ENCODE results near the gene ACOX3.

DNA sequence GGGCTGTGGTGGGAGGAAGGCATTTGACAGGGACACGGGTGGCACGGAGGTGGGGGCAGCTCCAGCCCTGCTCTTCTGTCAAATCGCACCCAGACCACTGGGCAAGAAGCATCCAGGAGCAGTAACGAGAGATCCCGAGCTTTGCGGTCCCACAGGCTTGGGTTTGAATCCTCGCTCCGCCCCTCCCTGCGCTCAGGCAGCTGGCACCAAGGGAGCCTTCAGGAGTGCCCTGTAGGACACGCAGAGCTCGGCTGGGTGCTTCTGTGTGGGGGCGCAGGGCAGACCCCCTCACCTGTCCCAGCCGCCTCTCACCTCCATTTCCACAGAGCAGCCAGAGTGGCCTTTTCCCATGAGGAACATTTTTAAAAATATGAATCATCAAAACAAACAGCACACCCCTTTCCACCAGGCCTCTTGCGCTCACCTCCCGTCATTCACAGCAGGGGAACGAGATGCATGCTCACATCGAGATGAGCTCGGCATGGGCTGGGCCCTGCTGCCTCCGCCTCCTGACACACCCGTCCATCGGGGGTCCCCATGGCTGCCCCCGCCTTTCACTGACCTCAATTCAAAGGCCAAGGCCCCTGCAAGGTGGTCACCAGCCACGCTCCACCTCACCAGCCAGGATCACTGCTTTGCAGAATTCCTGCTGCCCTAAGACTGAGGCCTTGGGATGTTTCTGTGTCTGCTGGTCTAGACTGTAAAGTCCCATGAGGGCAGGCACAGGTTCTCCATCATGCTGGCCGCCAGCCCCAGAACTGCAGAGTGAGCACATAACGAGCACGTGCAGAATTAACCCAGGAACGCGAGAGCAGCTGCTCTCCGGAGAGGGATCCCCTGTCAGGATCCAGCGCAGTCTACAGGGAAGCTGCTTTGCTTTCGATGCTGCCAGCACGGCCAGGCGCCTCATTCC lies 52.7 kb downstream of the ACOX3 start:
- no peak for TF ChIP-seq FOSL2 (IDR thresholded peaks at IDR 0.05)
- peak; percentile 53 for TF ChIP-seq FOSL2 (CRISPR knock-in tag; IDR thresholded peaks at IDR 0.05)
- TF ChIP-seq KDM5A (IDR thresholded peaks at IDR 0.05), result no peak
- TF ChIP-seq CTCF (IDR thresholded peaks at IDR 0.05), result no peak
- TF ChIP-seq BCL3 (IDR thresholded peaks at IDR 0.05), result no peak
- no peak for TF ChIP-seq SMC3 (IDR thresholded peaks at IDR 0.05)
- no peak for TF ChIP-seq RAD21 (conservative IDR thresholded peaks at IDR 0.05 in 1 of 2, IDR thresholded peaks at IDR 0.05 in 1 of 2)
- peak; percentile 54 for TF ChIP-seq MAX (IDR thresholded peaks at IDR 0.05)
- no peak for TF ChIP-seq CHD2 (IDR thresholded peaks at IDR 0.05; ENCODE audit: low read length, partially characterized antibody)
